ENCODE data around the gene BCAS4.

The BCAS4 gene

GRCh38 chr20:50815162-50815989 is 20.5 kb downstream of the BCAS4 start:
- in situ Hi-C loops (cut with MboI; ENCODE audit: low pct_unique_long_range_greater_than_20kb, low sequenced_read_pairs), result loop anchor here (25.0 kb wide), 1 partner anchor 497 kb away; no protein-coding TSS in a partner anchor
- DNase-seq, result no peak

GRCh38 chr20:50817776-50818172 is 22.9 kb downstream of the BCAS4 start:
- in situ Hi-C loops (cut with MboI; ENCODE audit: low pct_unique_long_range_greater_than_20kb, low sequenced_read_pairs), result loop anchor here (25.0 kb wide), 1 partner anchor 495 kb away; no protein-coding TSS in a partner anchor
- no peak for DNase-seq

- in situ Hi-C loops (cut with MboI; ENCODE audit: low pct_unique_long_range_greater_than_20kb, low sequenced_read_pairs), result loop anchor here (25.0 kb wide), 1 partner anchor 493 kb away; no protein-coding TSS in a partner anchor
- no peak for DNase-seq
Measured at GRCh38 chr20:50819349-50819748, 24.5 kb downstream of the BCAS4 start.

- in situ Hi-C loops (cut with MboI; ENCODE audit: low pct_unique_long_range_greater_than_20kb, low sequenced_read_pairs), result loop anchor here (25.0 kb wide), 1 partner anchor 492 kb away; no protein-coding TSS in a partner anchor
Measured at GRCh38 chr20:50820515-50821256, 25.8 kb downstream of the BCAS4 start.

GRCh38 chr20:50821257-50821921 is 26.5 kb downstream of the BCAS4 start:
- DNase-seq, result no peak
- in situ Hi-C loops (cut with MboI; ENCODE audit: low pct_unique_long_range_greater_than_20kb, low sequenced_read_pairs), result loop anchor here (25.0 kb wide), 1 partner anchor 491 kb away; no protein-coding TSS in a partner anchor

More at GRCh38 chr20:50820515-50821256, 25.8 kb downstream of the BCAS4 start:
- DNase-seq, result no peak

- in situ Hi-C loops (cut with MboI; ENCODE audit: low pct_unique_long_range_greater_than_20kb, low sequenced_read_pairs), result loop anchor here (25.0 kb wide), 1 partner anchor 490 kb away; no protein-coding TSS in a partner anchor
- DNase-seq, result no peak
Measured at GRCh38 chr20:50821994-50822393, 27.1 kb downstream of the BCAS4 start.

- in situ Hi-C loops (cut with MboI; ENCODE audit: low pct_unique_long_range_greater_than_20kb, low sequenced_read_pairs), result loop anchor here (25.0 kb wide), 1 partner anchor 489 kb away; no protein-coding TSS in a partner anchor
- no peak for DNase-seq
Measured at GRCh38 chr20:50823319-50823718, 28.5 kb downstream of the BCAS4 start.

- in situ Hi-C loops (cut with MboI; ENCODE audit: low pct_unique_long_range_greater_than_20kb, low sequenced_read_pairs), result loop anchor here (25.0 kb wide), 1 partner anchor 488 kb away; no protein-coding TSS in a partner anchor
- DNase-seq, result no peak
Measured at GRCh38 chr20:50824137-50824536, 29.3 kb downstream of the BCAS4 start.

- no peak for DNase-seq
- in situ Hi-C loops (cut with MboI; ENCODE audit: low pct_unique_long_range_greater_than_20kb, low sequenced_read_pairs), result no loop called here
Measured at GRCh38 chr20:50826121-50826520, 31.3 kb downstream of the BCAS4 start.

GRCh38 chr20:50828363-50829136 is 33.7 kb downstream of the BCAS4 start:
- in situ Hi-C loops (cut with MboI; ENCODE audit: low pct_unique_long_range_greater_than_20kb, low sequenced_read_pairs), result no loop called here

GRCh38 chr20:50831622-50832021 is 36.8 kb downstream of the BCAS4 start:
- DNase-seq, result no peak
- in situ Hi-C loops (cut with MboI; ENCODE audit: low pct_unique_long_range_greater_than_20kb, low sequenced_read_pairs), result no loop called here

More at GRCh38 chr20:50828363-50829136, 33.7 kb downstream of the BCAS4 start:
- DNase-seq, result no peak

GRCh38 chr20:50834599-50835005 is 39.7 kb downstream of the BCAS4 start:
- in situ Hi-C loops (cut with MboI; ENCODE audit: low pct_unique_long_range_greater_than_20kb, low sequenced_read_pairs), result no loop called here
- no peak for DNase-seq

GRCh38 chr20:50837532-50838321 is 42.9 kb downstream of the BCAS4 start:
- no peak for DNase-seq
- in situ Hi-C loops (cut with MboI; ENCODE audit: low pct_unique_long_range_greater_than_20kb, low sequenced_read_pairs), result no loop called here

GRCh38 chr20:50838322-50838625 is 43.4 kb downstream of the BCAS4 start:
- no peak for DNase-seq
- in situ Hi-C loops (cut with MboI; ENCODE audit: low pct_unique_long_range_greater_than_20kb, low sequenced_read_pairs), result no loop called here

GRCh38 chr20:50838707-50839385 is 44.0 kb downstream of the BCAS4 start:
- in situ Hi-C loops (cut with MboI; ENCODE audit: low pct_unique_long_range_greater_than_20kb, low sequenced_read_pairs), result no loop called here
- no peak for DNase-seq

- no peak for DNase-seq
- in situ Hi-C loops (cut with MboI; ENCODE audit: low pct_unique_long_range_greater_than_20kb, low sequenced_read_pairs), result no loop called here
Measured at GRCh38 chr20:50842821-50843220, 48.0 kb downstream of the BCAS4 start.

Measured in KBM-7 (cell line).